Measurements from ENCODE around the gene PPTC7. TPM values are rescaled to one million over a fixed set of nuclear protein-coding genes. Genes with fewer than 3 reads are reported as not detected.
"Not testable (repeated sequence)": the region's sequence is repeated elsewhere in the genome, so short reads cannot be mapped to it uniquely, and the experiment has no call there.

Gene PPTC7
- total and polyA plus RNA-seq, 5 donors, result 31.5 to 82.8 (median 56.4) TPM

DNA sequence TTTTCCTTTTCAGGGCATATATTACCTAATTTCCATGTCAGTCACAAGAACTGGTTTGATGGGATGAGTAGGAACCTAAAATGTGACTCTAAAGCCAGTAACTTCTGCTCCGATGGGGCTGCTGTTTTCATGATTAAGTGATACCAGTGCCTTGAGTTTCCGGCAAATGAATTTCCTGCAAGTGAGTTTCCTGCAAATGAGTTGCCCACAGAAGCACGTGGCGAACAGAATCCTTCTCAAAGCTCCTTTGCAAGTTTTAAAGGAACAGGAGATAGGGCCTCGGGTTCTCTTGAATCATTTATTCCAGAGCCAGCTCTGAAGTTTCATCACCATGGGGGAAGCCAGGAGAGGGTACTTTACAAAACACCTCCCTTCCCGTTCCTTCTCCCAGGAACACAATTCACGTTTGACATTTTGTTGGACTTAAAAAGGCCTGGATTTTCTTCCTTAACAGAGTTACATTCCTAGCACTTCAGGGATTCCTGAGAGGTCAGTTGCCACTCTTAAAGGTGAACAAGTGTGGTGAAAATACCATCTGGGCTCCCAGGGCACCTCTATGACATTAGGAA is 2.2 kb upstream of the PPTC7 start:
- peaks cover 5% of the 10 kb centered on the region for H3K4me1 ChIP-seq (ENCODE audit: control insufficient read depth, insufficient read depth, low read length)
- ATAC-seq, result no peak
- no peak overlapping the region for H3K4me3 ChIP-seq (ENCODE audit: low read length)
- H3K27me3 ChIP-seq (ENCODE audit: control insufficient read depth, insufficient read depth), result no peaks in the 10 kb centered on the region
- 25% methylated on average over 7 of the region's 7 CpGs for WGBS
- H3K9me3 ChIP-seq (ENCODE audit: control insufficient read depth, low read length), result no peaks in the 10 kb centered on the region
- intact Hi-C loops (cut with DNase I), result no loop called here
- DNase-seq, result no peak
- H3K27ac ChIP-seq (ENCODE audit: low read length), result peak overlapping the region; percentile 70

DNA sequence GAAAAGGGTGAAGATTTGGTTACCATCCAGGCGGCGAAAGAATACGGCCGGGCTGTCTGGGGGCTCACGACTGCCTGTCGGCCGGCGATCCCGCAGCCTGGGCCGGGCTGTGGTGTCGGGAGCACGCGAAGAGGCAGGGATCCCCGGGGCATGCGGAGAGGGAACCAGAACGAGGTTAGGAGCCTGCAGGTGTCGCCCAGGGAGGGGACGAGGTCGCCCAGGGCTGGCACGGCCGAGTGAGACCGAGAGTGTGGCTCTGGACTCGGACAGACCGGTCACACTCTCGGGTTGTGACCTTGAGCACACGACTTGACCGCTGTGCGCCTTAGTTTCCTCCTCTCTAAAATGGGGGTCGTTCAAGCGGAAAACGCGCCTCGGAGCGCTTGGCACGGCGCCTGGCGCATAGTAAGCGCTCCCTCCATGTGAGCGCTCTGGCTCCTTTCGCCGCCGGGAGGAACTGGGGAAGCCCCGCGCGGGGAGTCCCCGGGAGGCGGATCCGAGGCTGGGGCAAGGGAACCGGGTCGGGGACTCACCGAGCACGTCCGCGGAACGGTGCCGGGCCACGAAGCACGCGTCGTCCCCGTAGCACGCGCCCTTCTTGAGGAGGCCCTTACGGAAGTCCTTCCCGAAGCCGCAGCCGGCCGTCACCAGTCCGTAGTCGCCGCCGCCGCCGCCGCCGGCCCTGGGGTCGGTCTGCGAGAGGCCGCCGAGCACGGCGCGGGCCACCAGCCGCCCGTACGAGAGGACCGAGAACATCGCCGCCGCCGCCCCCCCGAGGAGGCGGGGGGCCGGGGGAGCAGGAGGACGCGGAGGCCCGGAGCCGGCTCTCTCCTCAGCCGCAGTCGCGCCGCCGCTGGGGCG is 612 bp downstream of the PPTC7 start:
- DNase-seq (peak; percentile 68 to 87 (median 87)), ATAC-seq (peak; percentile 43 to 50)
- H3K27me3 ChIP-seq (ENCODE audit: control insufficient read depth, insufficient read depth), result no peaks in the 10 kb centered on the region
- no peaks in the 10 kb centered on the region for H3K9me3 ChIP-seq (ENCODE audit: control insufficient read depth, low read length)
- H3K27ac ChIP-seq (ENCODE audit: low read length), result peak overlapping the region; percentile 82
- peaks cover 13% of the 10 kb centered on the region for H3K4me1 ChIP-seq (ENCODE audit: control insufficient read depth, insufficient read depth, low read length)
- intact Hi-C loops (cut with DNase I), result loop anchor here in 1 of 4 donors (5.0 kb wide), 1 partner anchor 35 kb away; no protein-coding TSS in a partner anchor
- under 1% methylated on average over 104 of the region's 104 CpGs for WGBS
- peak overlapping the region; percentile 95 for H3K4me3 ChIP-seq (ENCODE audit: low read length)

DNA sequence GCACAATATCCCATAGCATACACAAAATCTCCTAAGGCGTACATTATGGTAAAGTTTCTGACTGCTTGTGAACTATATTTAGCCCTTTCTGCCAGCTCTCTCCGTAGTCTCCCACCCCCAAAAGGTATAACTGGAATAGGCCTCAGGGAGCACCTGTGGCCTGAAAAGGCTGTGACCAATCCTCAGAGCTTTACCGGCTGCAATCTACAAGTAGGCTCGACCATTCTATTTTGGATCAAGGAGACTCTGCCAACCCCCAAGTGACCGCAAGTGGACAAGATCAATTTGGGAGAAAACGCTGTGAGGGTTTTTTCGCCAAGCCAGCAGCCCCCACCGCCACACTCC is 1.2 kb downstream of the PPTC7 start:
- no peak for DNase-seq
- ATAC-seq, result peak; percentile 9 to 15
- Histone ChIP-seq H3K27ac (ENCODE audit: low read length) (peak overlapping the region; percentile 82), H3K9me3 (ENCODE audit: control insufficient read depth, low read length) (no peaks in the 10 kb centered on the region), H3K4me1 (ENCODE audit: control insufficient read depth, insufficient read depth, low read length) (peaks cover 13% of the 10 kb centered on the region), H3K27me3 (ENCODE audit: control insufficient read depth, insufficient read depth) (no peaks in the 10 kb centered on the region), H3K4me3 (ENCODE audit: low read length) (peak overlapping the region; percentile 95)
- intact Hi-C loops (cut with DNase I), result loop anchor here in 1 of 4 donors (5.0 kb wide), 1 partner anchor 35 kb away; no protein-coding TSS in a partner anchor
- WGBS, result 6% methylated on average over 8 of the region's 8 CpGs

DNA sequence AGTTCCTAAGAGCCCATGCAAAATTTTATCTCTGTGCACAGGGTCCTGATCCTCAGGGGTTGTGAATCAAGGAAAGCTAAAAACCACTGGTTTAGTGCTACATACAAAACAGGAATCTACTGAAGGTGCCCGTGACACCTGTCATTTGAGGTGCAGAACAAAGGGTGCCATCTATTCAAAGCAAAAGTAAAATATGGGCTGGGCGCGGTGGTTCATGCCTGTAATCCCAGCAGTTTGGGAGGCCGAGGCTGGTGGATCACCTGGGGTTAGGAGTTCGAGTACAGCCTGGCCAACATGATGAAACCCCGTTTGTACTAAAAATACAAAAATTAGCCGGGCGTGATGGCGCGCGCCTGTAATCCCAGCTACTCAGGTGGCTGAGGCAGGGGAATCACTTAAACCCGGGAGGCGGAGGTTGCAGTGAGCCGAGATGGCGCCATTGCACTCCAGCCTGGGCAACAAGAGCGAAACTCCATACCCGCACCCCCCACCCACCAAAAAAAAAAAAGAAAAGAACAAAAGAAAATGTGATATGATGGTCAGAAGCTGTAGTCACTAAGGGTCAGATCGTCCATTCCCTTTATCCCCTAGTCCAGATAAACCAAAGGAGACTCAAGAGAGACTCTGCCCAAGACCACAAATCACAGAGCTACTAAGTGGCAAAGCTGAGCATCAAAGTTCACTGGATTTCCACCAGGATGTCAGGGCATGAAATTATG is 3.4 kb downstream of the PPTC7 start:
- Histone ChIP-seq H3K27me3 (ENCODE audit: control insufficient read depth, insufficient read depth) (no peaks in the 10 kb centered on the region), H3K9me3 (ENCODE audit: control insufficient read depth, low read length) (no peaks in the 10 kb centered on the region), H3K4me3 (ENCODE audit: low read length) (peak overlapping the region; percentile 16), H3K4me1 (ENCODE audit: control insufficient read depth, insufficient read depth, low read length) (peaks cover 13% of the 10 kb centered on the region), H3K27ac (ENCODE audit: low read length) (peak overlapping the region; percentile 84)
- no peak for DNase-seq
- intact Hi-C loops (cut with DNase I), result loop anchor here in 1 of 4 donors (5.0 kb wide), 1 partner anchor 32 kb away; no protein-coding TSS in a partner anchor
- WGBS, result 96% methylated on average over 18 of the region's 18 CpGs
- no peak for ATAC-seq

DNA sequence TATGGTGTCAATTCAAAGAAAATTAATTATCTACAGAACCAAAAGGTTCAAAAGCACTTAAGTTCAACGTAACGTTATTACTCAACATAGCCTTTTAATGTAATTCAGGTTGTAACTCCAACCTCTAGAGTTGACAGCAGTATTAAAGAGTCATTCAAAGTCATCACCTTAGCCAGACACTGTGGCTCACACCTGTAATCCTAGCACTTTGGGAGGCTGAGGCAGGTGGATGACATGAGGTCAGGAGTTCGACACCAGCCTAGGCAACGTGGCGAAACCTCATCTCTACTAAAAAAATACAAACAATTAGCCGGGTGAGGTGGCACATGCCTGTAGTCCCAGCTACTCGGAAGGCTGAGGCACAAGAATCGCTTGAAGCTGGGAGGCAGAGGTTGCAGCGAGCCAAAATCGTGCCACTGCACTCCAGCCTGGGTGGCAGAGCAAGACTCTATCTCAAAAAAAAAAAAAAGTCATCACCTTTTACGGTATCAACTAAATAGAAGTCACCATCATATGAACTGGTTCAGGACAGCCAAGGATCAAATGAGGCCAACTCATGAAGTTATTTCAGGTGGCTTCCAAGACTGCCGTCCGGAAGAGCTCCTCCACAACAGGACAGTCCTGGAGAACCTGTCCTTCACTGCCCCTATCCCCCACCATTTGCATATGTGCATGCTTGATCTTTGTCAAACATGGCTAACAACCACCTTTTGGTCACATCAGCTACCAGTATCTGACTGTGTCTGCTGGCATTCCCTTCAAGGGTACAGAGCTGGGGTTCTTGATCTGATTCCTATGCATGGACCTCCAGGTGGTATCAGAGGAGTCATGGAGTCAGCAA is 4.2 kb downstream of the PPTC7 start:
- H3K4me1 ChIP-seq (ENCODE audit: control insufficient read depth, insufficient read depth, low read length), result peaks cover 13% of the 10 kb centered on the region
- H3K27me3 ChIP-seq (ENCODE audit: control insufficient read depth, insufficient read depth), result no peaks in the 10 kb centered on the region
- intact Hi-C loops (cut with DNase I), result no loop called here
- DNase-seq (no peak), ATAC-seq (no peak)
- peak overlapping the region; percentile 16 for H3K4me3 ChIP-seq (ENCODE audit: low read length)
- peak overlapping the region; percentile 84 for H3K27ac ChIP-seq (ENCODE audit: low read length)
- WGBS, result 82% methylated on average over 13 of the region's 13 CpGs
- no peaks in the 10 kb centered on the region for H3K9me3 ChIP-seq (ENCODE audit: control insufficient read depth, low read length)

DNA sequence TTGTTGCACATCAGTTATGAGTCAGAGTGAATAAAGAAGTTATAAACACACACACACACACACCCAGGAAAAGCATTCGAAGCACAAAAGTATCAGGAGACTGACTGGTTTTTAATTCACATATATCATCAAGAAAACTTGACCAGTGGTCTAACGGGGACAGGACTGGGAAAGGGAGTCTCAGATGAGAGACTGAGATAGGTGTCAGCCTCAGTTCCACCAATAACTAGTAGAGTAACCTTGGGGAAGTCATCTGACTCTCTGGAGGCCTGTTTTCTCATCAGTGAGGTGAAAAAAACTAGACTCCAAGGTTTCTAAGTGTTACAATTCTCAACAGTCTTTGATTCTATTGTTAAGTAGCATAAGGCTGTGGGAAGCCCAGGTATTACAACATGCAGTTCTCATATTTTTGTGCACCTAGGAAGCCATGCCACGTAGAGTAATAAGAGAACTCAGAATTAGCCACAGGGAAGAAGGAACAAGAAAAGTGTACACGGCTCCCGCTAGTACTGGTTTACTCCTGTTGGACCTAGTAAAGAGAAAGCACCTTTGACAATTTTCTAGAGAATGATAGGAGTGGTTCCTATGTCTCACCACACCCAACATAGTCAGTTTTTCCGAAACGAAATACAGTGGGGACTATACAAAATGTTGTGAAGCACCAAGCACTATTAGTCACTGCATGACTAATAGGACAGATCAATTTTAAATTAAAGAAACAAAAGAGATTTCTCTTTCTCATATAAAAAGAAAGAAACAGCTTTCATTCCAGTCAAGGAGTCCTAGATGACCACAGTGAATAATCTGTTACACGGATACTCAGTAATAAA is 5.0 kb downstream of the PPTC7 start:
- Histone ChIP-seq H3K27ac (ENCODE audit: low read length) (peak overlapping the region; percentile 76), H3K4me1 (ENCODE audit: control insufficient read depth, insufficient read depth, low read length) (peaks cover 11% of the 10 kb centered on the region)

DNA sequence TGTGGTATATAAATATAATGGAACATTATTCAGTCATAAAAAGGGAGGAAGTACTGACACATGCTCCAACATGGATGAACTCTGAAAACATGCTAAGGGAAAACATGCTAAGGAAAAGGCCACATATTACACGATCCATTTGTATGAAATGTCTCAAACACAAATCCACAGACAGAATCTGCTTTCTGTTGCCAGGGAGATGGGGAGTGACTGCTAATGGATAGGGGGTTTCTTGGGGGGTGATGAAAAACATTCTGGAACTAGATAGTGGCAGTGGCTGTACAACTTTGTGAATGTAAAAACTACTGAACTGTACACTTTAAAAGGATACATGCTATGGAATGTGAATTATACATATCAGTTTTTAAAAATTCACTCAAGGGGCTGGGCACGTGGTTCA is 6.6 kb downstream of the PPTC7 start:
- Histone ChIP-seq H3K9me3 (ENCODE audit: control insufficient read depth, low read length) (no peaks in the 10 kb centered on the region), H3K27me3 (ENCODE audit: control insufficient read depth, insufficient read depth) (no peaks in the 10 kb centered on the region), H3K4me3 (ENCODE audit: low read length) (no peak overlapping the region), H3K4me1 (ENCODE audit: control insufficient read depth, insufficient read depth, low read length) (peaks cover 11% of the 10 kb centered on the region), H3K27ac (ENCODE audit: low read length) (no peak overlapping the region)
- DNase-seq, result no peak
- no peak for ATAC-seq
- WGBS, result 97% methylated on average over 2 of the region's 2 CpGs
- intact Hi-C loops (cut with DNase I), result no loop called here

More for the DNA sequence above, 5.0 kb downstream of the PPTC7 start:
- no peaks in the 10 kb centered on the region for H3K27me3 ChIP-seq (ENCODE audit: control insufficient read depth, insufficient read depth)
- no peaks in the 10 kb centered on the region for H3K9me3 ChIP-seq (ENCODE audit: control insufficient read depth, low read length)
- ATAC-seq (peak in 1 of 2 donors; percentile 17), DNase-seq (no peak)
- intact Hi-C loops (cut with DNase I), result no loop called here
- no peak overlapping the region for H3K4me3 ChIP-seq (ENCODE audit: low read length)
- 60% methylated on average over 8 of the region's 8 CpGs for WGBS

DNA sequence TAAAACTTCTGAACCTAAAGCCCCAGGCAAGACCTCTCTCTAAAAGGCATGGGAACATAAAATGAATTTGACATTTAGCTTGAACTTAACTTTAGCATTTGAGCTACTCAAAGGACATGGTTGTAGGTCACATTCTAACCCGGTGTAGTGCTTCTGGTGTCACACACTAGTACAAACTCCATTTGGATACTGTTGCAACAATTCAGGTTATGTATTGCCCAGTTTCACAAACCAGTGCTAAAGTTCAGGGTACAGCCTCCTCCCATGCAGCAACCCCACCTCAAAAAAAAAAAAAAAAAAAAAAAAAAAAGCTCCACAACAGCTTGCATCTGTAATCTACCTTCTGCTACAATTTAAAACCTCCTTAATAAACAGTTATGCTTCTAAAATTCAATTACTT is 7.8 kb downstream of the PPTC7 start:
- peaks cover 8% of the 10 kb centered on the region for H3K4me1 ChIP-seq (ENCODE audit: control insufficient read depth, insufficient read depth, low read length)
- H3K9me3 ChIP-seq (ENCODE audit: control insufficient read depth, low read length), result no peaks in the 10 kb centered on the region
- no peak overlapping the region for H3K4me3 ChIP-seq (ENCODE audit: low read length)
- no peak overlapping the region for H3K27ac ChIP-seq (ENCODE audit: low read length)
- H3K27me3 ChIP-seq (ENCODE audit: control insufficient read depth, insufficient read depth), result no peaks in the 10 kb centered on the region
- peak; percentile 69 to 80 for ATAC-seq
- intact Hi-C loops (cut with DNase I), result no loop called here
- DNase-seq, result no peak
- 30% methylated on average over 1 of the region's 1 CpG for WGBS

DNA sequence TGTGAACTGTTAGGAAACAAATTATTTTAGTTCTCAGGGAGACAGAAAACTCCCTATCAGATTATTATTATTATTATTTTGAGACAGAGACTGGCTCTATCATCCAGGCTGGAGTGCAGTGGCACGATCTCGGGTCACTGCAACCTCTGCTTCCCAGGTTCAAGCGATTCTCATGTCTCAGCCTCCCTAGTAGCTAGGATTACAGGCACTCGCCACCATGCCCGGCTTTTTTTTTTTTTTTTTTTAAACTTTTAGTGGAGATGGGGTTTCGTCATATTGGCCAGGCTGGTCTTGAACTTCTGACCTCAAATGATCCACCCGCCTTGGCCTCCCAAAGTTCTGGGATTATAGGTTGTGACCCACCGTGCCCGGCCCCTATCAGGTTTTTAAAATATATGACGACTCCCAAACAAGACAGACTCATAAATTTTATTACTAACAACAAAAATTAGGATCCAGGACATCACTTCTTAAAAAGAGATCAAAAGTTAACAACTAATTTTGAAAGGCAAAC is 8.3 kb downstream of the PPTC7 start:
- H3K27ac ChIP-seq (ENCODE audit: low read length); intact Hi-C loops (cut with DNase I); H3K4me1 ChIP-seq (ENCODE audit: control insufficient read depth, insufficient read depth, low read length): not testable (repeated sequence)

DNA sequence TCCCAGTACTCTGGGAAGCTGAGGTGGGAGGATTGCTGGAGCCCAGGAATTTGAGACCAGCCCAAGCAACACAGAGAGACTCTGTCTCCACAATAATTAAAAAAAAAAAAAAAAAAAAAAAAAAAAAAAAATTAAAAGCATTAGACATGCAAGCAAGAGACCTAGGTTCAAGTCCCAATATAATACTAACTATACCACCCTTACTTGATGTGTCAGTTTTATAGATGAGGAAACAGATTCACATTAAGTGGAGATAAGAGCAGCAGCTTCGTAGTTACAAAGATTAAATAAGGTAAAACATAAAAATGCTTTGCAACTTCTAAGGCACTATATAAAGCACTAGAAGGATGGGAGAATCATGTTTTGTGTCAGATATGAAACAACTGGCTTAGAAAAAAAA is 9.1 kb downstream of the PPTC7 start:
- H3K4me3 ChIP-seq (ENCODE audit: low read length), result no peak overlapping the region
- no peak for DNase-seq
- intact Hi-C loops (cut with DNase I), result no loop called here
- peaks cover 3% of the 10 kb centered on the region for H3K4me1 ChIP-seq (ENCODE audit: control insufficient read depth, insufficient read depth, low read length)
- ATAC-seq, result no peak
- H3K27ac ChIP-seq (ENCODE audit: low read length), result no peak overlapping the region
- H3K27me3 ChIP-seq (ENCODE audit: control insufficient read depth, insufficient read depth), result no peaks in the 10 kb centered on the region
- WGBS, result 64% methylated on average over 1 of the region's 1 CpG
- no peaks in the 10 kb centered on the region for H3K9me3 ChIP-seq (ENCODE audit: control insufficient read depth, low read length)

More for the DNA sequence above, 8.3 kb downstream of the PPTC7 start:
- H3K4me3 ChIP-seq (ENCODE audit: low read length); DNase-seq; H3K27me3 ChIP-seq (ENCODE audit: control insufficient read depth, insufficient read depth); H3K9me3 ChIP-seq (ENCODE audit: control insufficient read depth, low read length); ATAC-seq: not testable (repeated sequence)
- 95% methylated on average over 10 of the region's 10 CpGs for WGBS

Measured in right cardiac atrium (tissue), 5 donors.